Measurements from ENCODE around the gene CLPX. TPM values are rescaled to one million over a fixed set of nuclear protein-coding genes. Genes with fewer than 3 reads are reported as not detected.

The CLPX gene
- polyA plus RNA-seq, 1 donor from 2014 or later = 31.4 TPM

- no peaks in the 10 kb centered on the region for H3K9me3 Mint-ChIP-seq
- H3K27me3 Mint-ChIP-seq = peaks cover 2% of the 10 kb centered on the region
- no peaks in the 10 kb centered on the region for H3K36me3 Mint-ChIP-seq
- H3K4me3 Mint-ChIP-seq = no peak overlapping the region
- H3K4me1 Mint-ChIP-seq = peaks cover 0 to 4% (median 0%) of the 10 kb centered on the region in 3 donors
- H3K27ac Mint-ChIP-seq = no peak overlapping the region
These were observed 26.4 kb upstream of the CLPX start for GRCh38 chr15:65211482-65211982.

GRCh38 chr15:65210770-65211481 is 25.8 kb upstream of the CLPX start, which contains the start of gene CILP:
Gene CILP, minus strand, starts transcription at chr15:65211473. Its CDS starts 1,718 bp downstream, at chr15:65209755.
- peaks cover 2% of the 10 kb centered on the region for H3K27me3 Mint-ChIP-seq

GRCh38 chr15:65209701-65210643 is 24.8 kb upstream of the CLPX start:
- H3K4me1 Mint-ChIP-seq = peaks cover 0 to 4% (median 0%) of the 10 kb centered on the region in 3 donors
- H3K27ac Mint-ChIP-seq = peak overlapping the region in 1 of 3 donors; percentile 31
- no peak overlapping the region for H3K4me3 Mint-ChIP-seq
- no peaks in the 10 kb centered on the region for H3K9me3 Mint-ChIP-seq
- peaks cover 2% of the 10 kb centered on the region for H3K27me3 Mint-ChIP-seq
- no peaks in the 10 kb centered on the region for H3K36me3 Mint-ChIP-seq

More at GRCh38 chr15:65210770-65211481, 25.8 kb upstream of the CLPX start, which contains the start of gene CILP:
- Mint-ChIP-seq H3K36me3 (no peaks in the 10 kb centered on the region), H3K4me1 (peaks cover 0 to 4% (median 0%) of the 10 kb centered on the region in 3 donors), H3K4me3 (no peak within 1 kb of the TSS), H3K27ac (no peak within 1 kb of the TSS), H3K9me3 (no peaks in the 10 kb centered on the region)

- Mint-ChIP-seq H3K36me3 (no peaks in the 10 kb centered on the region), H3K9me3 (no peaks in the 10 kb centered on the region), H3K27me3 (peaks cover 4% of the 10 kb centered on the region), H3K27ac (peak overlapping the region in 1 of 3 donors; percentile 19), H3K4me3 (peak overlapping the region in 1 of 4 donors; percentile 12), H3K4me1 (peaks cover 0 to 4% (median 0%) of the 10 kb centered on the region in 3 donors)
These were observed 23.5 kb upstream of the CLPX start for GRCh38 chr15:65208647-65209046.

- H3K27ac Mint-ChIP-seq = no peak overlapping the region
- H3K4me1 Mint-ChIP-seq = peaks cover 0 to 4% (median 0%) of the 10 kb centered on the region in 3 donors
- H3K27me3 Mint-ChIP-seq = peaks cover 6% of the 10 kb centered on the region
- H3K9me3 Mint-ChIP-seq = no peaks in the 10 kb centered on the region
- no peaks in the 10 kb centered on the region for H3K36me3 Mint-ChIP-seq
- no peak overlapping the region for H3K4me3 Mint-ChIP-seq
These were observed 22.2 kb upstream of the CLPX start for GRCh38 chr15:65207280-65207840.

- H3K36me3 Mint-ChIP-seq = no peaks in the 10 kb centered on the region
- H3K27ac Mint-ChIP-seq = no peak overlapping the region
- no peak overlapping the region for H3K4me3 Mint-ChIP-seq
These were observed 21.6 kb upstream of the CLPX start for GRCh38 chr15:65206750-65207149.

GRCh38 chr15:65204931-65205660 is 20.0 kb upstream of the CLPX start:
- no peaks in the 10 kb centered on the region for H3K4me1 Mint-ChIP-seq
- peaks cover 6% of the 10 kb centered on the region for H3K27me3 Mint-ChIP-seq
- no peaks in the 10 kb centered on the region for H3K36me3 Mint-ChIP-seq
- H3K27ac Mint-ChIP-seq = no peak overlapping the region
- no peaks in the 10 kb centered on the region for H3K9me3 Mint-ChIP-seq
- H3K4me3 Mint-ChIP-seq = no peak overlapping the region

More at GRCh38 chr15:65206750-65207149, 21.6 kb upstream of the CLPX start:
- Mint-ChIP-seq H3K4me1 (no peaks in the 10 kb centered on the region), H3K27me3 (peaks cover 6% of the 10 kb centered on the region), H3K9me3 (no peaks in the 10 kb centered on the region)

- Mint-ChIP-seq H3K27me3 (peaks cover 6% of the 10 kb centered on the region), H3K4me1 (no peaks in the 10 kb centered on the region), H3K4me3 (peak overlapping the region in 1 of 4 donors; percentile 38), H3K9me3 (no peaks in the 10 kb centered on the region), H3K36me3 (no peaks in the 10 kb centered on the region), H3K27ac (no peak overlapping the region)
These were observed 19.2 kb upstream of the CLPX start for GRCh38 chr15:65204236-65204930.

GRCh38 chr15:65201918-65202317 is 16.8 kb upstream of the CLPX start:
- H3K27me3 Mint-ChIP-seq = peaks cover 5% of the 10 kb centered on the region
- H3K4me3 Mint-ChIP-seq = no peak overlapping the region
- H3K27ac Mint-ChIP-seq = no peak overlapping the region
- no peaks in the 10 kb centered on the region for H3K36me3 Mint-ChIP-seq
- no peaks in the 10 kb centered on the region for H3K4me1 Mint-ChIP-seq
- no peaks in the 10 kb centered on the region for H3K9me3 Mint-ChIP-seq

GRCh38 chr15:65198571-65198970 is 13.4 kb upstream of the CLPX start:
- no peak overlapping the region for H3K4me3 Mint-ChIP-seq
- peaks cover 2% of the 10 kb centered on the region for H3K27me3 Mint-ChIP-seq
- H3K9me3 Mint-ChIP-seq = no peaks in the 10 kb centered on the region
- no peaks in the 10 kb centered on the region for H3K4me1 Mint-ChIP-seq
- no peak overlapping the region for H3K27ac Mint-ChIP-seq
- no peaks in the 10 kb centered on the region for H3K36me3 Mint-ChIP-seq

GRCh38 chr15:65197337-65197645 is 12.1 kb upstream of the CLPX start:
- H3K27me3 Mint-ChIP-seq = no peaks in the 10 kb centered on the region
- H3K4me1 Mint-ChIP-seq = no peaks in the 10 kb centered on the region
- no peaks in the 10 kb centered on the region for H3K36me3 Mint-ChIP-seq
- H3K27ac Mint-ChIP-seq = no peak overlapping the region
- H3K9me3 Mint-ChIP-seq = no peaks in the 10 kb centered on the region
- H3K4me3 Mint-ChIP-seq = no peak overlapping the region

- Mint-ChIP-seq H3K27ac (no peak overlapping the region), H3K4me3 (no peak overlapping the region), H3K36me3 (no peaks in the 10 kb centered on the region), H3K9me3 (no peaks in the 10 kb centered on the region), H3K4me1 (no peaks in the 10 kb centered on the region), H3K27me3 (no peaks in the 10 kb centered on the region)
These were observed 11.6 kb upstream of the CLPX start for GRCh38 chr15:65196637-65197336.

- Mint-ChIP-seq H3K27me3 (no peaks in the 10 kb centered on the region), H3K4me3 (no peak overlapping the region), H3K4me1 (no peaks in the 10 kb centered on the region), H3K9me3 (no peaks in the 10 kb centered on the region), H3K27ac (no peak overlapping the region), H3K36me3 (no peaks in the 10 kb centered on the region)
These were observed 10.4 kb upstream of the CLPX start for GRCh38 chr15:65195548-65195923.

Data from IgD-negative memory B cell (primary cell).